Endothelial cell of umbilical vein (primary cell): Measurements from ENCODE around the gene NEK8. TPM values are rescaled to one million over a fixed set of nuclear protein-coding genes. Genes with fewer than 3 reads are reported as not detected.

Experiments
- BruUV-seq: library from RNA; stranded (reverse); fragments of 400-500 nt; replicated peaks from 2 replicates; lab custom pipeline; 2021; lab: Mats Ljungman, UMichigan
- CTCF ChIA-PET: fragments of 300-600, 350-600 bp; sonication (Branson Sonifier 250); formaldehyde crosslinking; loops from one replicate; lab custom pipeline; 2021; ENCODE audit warnings: antibody characterized with exemption, inconsistent platforms; lab: Charles Lee
- POLR2A ChIA-PET: fragments of 300-600, 350-600 bp; sonication (Branson Sonifier 250); formaldehyde crosslinking; loops from one replicate; lab custom pipeline; 2021; ENCODE audit warnings: antibody characterized with exemption, inconsistent platforms; lab: Charles Lee
- DNase-seq: peaks from one replicate; pipeline ENCODE4 v3.0.0-alpha.2; 2011; ENCODE audit warnings: low read depth, low spot score
- FAIRE-seq: peaks from 2 replicates; lab custom pipeline; 2011; peaks lifted over from hg19 to GRCh38; lab: Jason Lieb, UNC
- H2AFZ ChIP-seq: 2 replicates; pipeline ENCODE4 v1.6.0; 2012; ENCODE audit warnings: low read depth, low read length, control low read depth, inconsistent platforms
- H3K27ac ChIP-seq: 2 replicates; pipeline ENCODE4 v1.5.1; 2011; ENCODE audit warnings: low read depth, mild to moderate bottlenecking, control low read depth, low read length, moderate library complexity; ENCODE audit not compliant: insufficient read depth
- H3K27me3 ChIP-seq, 2 experiments: 2 replicates each; pipeline versions ENCODE4 v1.6.0 to v1.6.1; 2011; ENCODE audit warnings: low read length in 2 of 2, mixed read lengths in 1 of 2; ENCODE audit not compliant: control insufficient read depth in 2 of 2, insufficient read depth in 2 of 2
- H3K36me3 ChIP-seq, 2 experiments: 2 replicates in 1 of 2; 3 replicates in 1 of 2; pipeline ENCODE4 v1.5.1; 2011; ENCODE audit warnings: low read length in 2 of 2, mild to moderate bottlenecking in 1 of 2, moderate library complexity in 1 of 2; ENCODE audit not compliant: control insufficient read depth in 2 of 2, insufficient read depth in 2 of 2; ENCODE audit errors: extremely low read depth in 1 of 2
- H3K4me1 ChIP-seq: 3 replicates; pipeline ENCODE4 v1.5.1; 2011; ENCODE audit warnings: mild to moderate bottlenecking, low read length; ENCODE audit not compliant: control insufficient read depth, insufficient read depth; ENCODE audit errors: extremely low read depth
- H3K4me2 ChIP-seq: 2 replicates; pipeline ENCODE4 v1.6.1; 2011; ENCODE audit warnings: low read length, control low read depth, mixed read lengths; ENCODE audit not compliant: insufficient read depth
- H3K4me3 ChIP-seq, 3 experiments: fragments of 200-600 bp in 1 of 3; sonication (generic), shearing (Covaris generic) in 1 of 3; replicated peaks in 1 of 3; 2 replicates each; pipeline ENCODE4 v1.5.1; 2011 to 2016; ENCODE audit warnings: control low read depth in 3 of 3, low read length in 3 of 3, mild to moderate bottlenecking in 2 of 3, inconsistent platforms in 1 of 3, low read depth in 1 of 3, moderate library complexity in 1 of 3; ENCODE audit not compliant: insufficient read depth in 1 of 3
- H3K79me2 ChIP-seq: 2 replicates; pipeline ENCODE4 v1.6.0; 2012; ENCODE audit warnings: low read length, inconsistent platforms; ENCODE audit not compliant: control insufficient read depth, insufficient read depth
- H3K9ac ChIP-seq: replicated peaks from 2 replicates; pipeline ENCODE3; 2011; ENCODE audit warnings: low read length, control low read depth; ENCODE audit not compliant: insufficient read depth; ENCODE audit errors: extremely low read depth
- H3K9me1 ChIP-seq: replicated peaks from 3 replicates; pipeline ENCODE4 v1.6.0; 2011; ENCODE audit warnings: mild to moderate bottlenecking, low read length; ENCODE audit not compliant: control insufficient read depth, insufficient read depth; ENCODE audit errors: extremely low read depth
- H3K9me3 ChIP-seq: replicated peaks from 2 replicates; pipeline ENCODE4 v1.5.1; 2012; ENCODE audit warnings: low read length, inconsistent platforms; ENCODE audit not compliant: control insufficient read depth, insufficient read depth
- H4K20me1 ChIP-seq: replicated peaks from 2 replicates; pipeline ENCODE3; 2011; ENCODE audit warnings: mild to moderate bottlenecking, low read length; ENCODE audit not compliant: control insufficient read depth, insufficient read depth; ENCODE audit errors: extremely low read depth
- EZH2 ChIP-seq: IDR thresholded peaks from 2 replicates; pipeline ENCODE4 v1.6.1; 2012; ENCODE audit warnings: borderline replicate concordance, low read depth, mild to moderate bottlenecking, moderate library complexity, low read length, inconsistent platforms; ENCODE audit not compliant: severe bottlenecking
- FOS ChIP-seq: IDR thresholded peaks from 2 replicates; pipeline ENCODE4 v1.6.1; 2011; ENCODE audit warnings: mild to moderate bottlenecking, low read length, moderate library complexity, borderline replicate concordance; ENCODE audit not compliant: insufficient read depth
- GATA2 ChIP-seq: IDR thresholded peaks from 2 replicates; pipeline ENCODE4 v1.7.0; 2011; ENCODE audit warnings: low read depth, mild to moderate bottlenecking, moderate library complexity, mixed read lengths, low read length; ENCODE audit not compliant: insufficient read length, insufficient read depth
- JUN ChIP-seq: IDR thresholded peaks from 2 replicates; pipeline ENCODE4 v1.6.1; 2011; ENCODE audit warnings: borderline replicate concordance, low read depth; ENCODE audit not compliant: insufficient read length, insufficient read depth
- MYC ChIP-seq: IDR thresholded peaks from one replicate; pipeline ENCODE4 v1.6.1; 2011; ENCODE audit warnings: mild to moderate bottlenecking, low read depth, low read length
- POLR2A ChIP-seq: IDR thresholded peaks from 2 replicates; pipeline ENCODE4 v1.6.1; 2012; ENCODE audit warnings: low read depth, mild to moderate bottlenecking, control low read depth, low read length
- POLR2AphosphoS5 ChIP-seq: IDR thresholded peaks from 2 replicates; pipeline ENCODE4 v1.6.1; 2012; ENCODE audit warnings: low read depth, mild to moderate bottlenecking, control low read depth, low read length, moderate library complexity; ENCODE audit not compliant: insufficient read depth
- dilution Hi-C: fragments of 300-500 bp; cut with MboI; formaldehyde crosslinking; loops from one replicate; pipeline ENCODE4 v1.15.0; 2019; ENCODE audit warnings: low sequenced_read_pairs; ENCODE audit not compliant: extremely low pct_ligation_motif_present
- intact Hi-C: fragments of 100-400 bp; cut with micrococcal nuclease; formaldehyde crosslinking; loops from one replicate; pipeline ENCODE4 v1.10.0; 2022
- polyA plus RNA-seq, 4 experiments: library from polyadenylated mRNA; depleted of rRNA in 3 of 4; stranded (reverse) in 3 of 4; unstranded in 1 of 4; fragments of >200 nt; gene quantifications; 2 replicates each; pipeline versions ENCODE4 v1.2.1 to v1.2.3, GENCODE V29; 2011 to 2012; ENCODE audit warnings: missing spikeins in 1 of 4
- total RNA-seq: library from RNA; stranded (reverse); gene quantifications from 2 replicates; pipeline ENCODE4 v1.2.3, GENCODE V29; 2021
- TF ChIP-seq, protein P1 (sequence below): IDR thresholded peaks from 2 replicates; pipeline ENCODE4 v1.6.1; 2011; ENCODE audit not compliant: insufficient read depth, insufficient read length
- TF ChIP-seq, protein P2 (sequence below), 2 donors: IDR thresholded peaks; 1 replicate in 1 of 2; 2 replicates in 1 of 2; pipeline ENCODE4 v1.5.1; 2011; ENCODE audit warnings: low read length in 2 of 2, mild to moderate bottlenecking in 2 of 2, moderate library complexity in 2 of 2, control low read depth in 1 of 2, inconsistent platforms in 1 of 2, low read depth in 1 of 2; ENCODE audit not compliant: insufficient read depth in 1 of 2; ENCODE audit errors: extremely low read depth in 1 of 2

Gene NEK8
- total and polyA plus RNA-seq, 2 donors (not counting 3 experiments of a cell fraction or from before 2014, with no cell fraction given) = 3.1 to 3.2 TPM

DNA sequence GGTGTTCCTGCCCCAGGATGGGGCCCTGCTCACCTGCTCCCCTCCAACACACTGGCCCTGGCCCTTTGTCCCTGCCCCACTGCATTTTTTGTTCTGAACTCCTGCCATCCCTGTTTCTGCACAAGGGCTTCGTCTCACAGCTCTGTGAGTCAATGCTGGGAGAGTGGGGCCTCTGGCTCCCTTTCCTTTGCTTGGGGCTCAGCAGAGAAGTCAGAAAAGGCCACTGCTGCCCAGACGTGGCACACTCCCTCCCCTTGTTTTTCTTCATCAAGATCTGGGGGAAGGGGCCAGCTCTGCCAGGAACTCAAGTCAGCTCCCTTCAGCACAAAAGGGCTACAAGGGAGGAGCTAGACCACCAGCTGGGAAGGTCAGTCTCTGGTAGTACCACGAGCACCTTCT is 25.8 kb upstream of the NEK8 start:
- H3K79me2 ChIP-seq = no peaks in the 10 kb centered on the region
- no peaks in the 10 kb centered on the region for H3K27me3 ChIP-seq
- no TSS peak for BruUV-seq
- no peak overlapping the region for H3K4me3 ChIP-seq
- intact Hi-C loops = no loop called here
- no peak for FAIRE-seq
- no peak overlapping the region for H3K4me2 ChIP-seq
- H3K36me3 ChIP-seq = peaks cover 15 to 62% of the 10 kb centered on the region in 2 experiments
- no peak overlapping the region for H3K9ac ChIP-seq
- DNase-seq = no peak
- CTCF ChIA-PET = interaction anchor here (1.1 to 1.6 kb wide), 3 partner anchors 8 to 414 kb away, joined by 3 to 10 read pairs (median 4); partner anchors contain the start of gene PROCA1
- dilution Hi-C loops = no loop called here
- POLR2A ChIA-PET = no interaction called here
- H3K27ac ChIP-seq = no peak overlapping the region
- H4K20me1 ChIP-seq = no peaks in the 10 kb centered on the region
- H3K9me3 ChIP-seq = no peaks in the 10 kb centered on the region
- H3K9me1 ChIP-seq = no peaks in the 10 kb centered on the region
- no peak overlapping the region for H2AFZ ChIP-seq
- H3K4me1 ChIP-seq = no peaks in the 10 kb centered on the region
- TF ChIP-seq JUN = no peak
- TF ChIP-seq GATA2 = no peak
- no peak for TF ChIP-seq POLR2AphosphoS5
- no peak for TF ChIP-seq EZH2
- TF ChIP-seq, protein P1, sequence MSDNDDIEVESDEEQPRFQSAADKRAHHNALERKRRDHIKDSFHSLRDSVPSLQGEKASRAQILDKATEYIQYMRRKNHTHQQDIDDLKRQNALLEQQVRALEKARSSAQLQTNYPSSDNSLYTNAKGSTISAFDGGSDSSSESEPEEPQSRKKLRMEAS = no peak
- no peak for TF ChIP-seq FOS
- no peak for TF ChIP-seq MYC
- TF ChIP-seq, protein P2, sequence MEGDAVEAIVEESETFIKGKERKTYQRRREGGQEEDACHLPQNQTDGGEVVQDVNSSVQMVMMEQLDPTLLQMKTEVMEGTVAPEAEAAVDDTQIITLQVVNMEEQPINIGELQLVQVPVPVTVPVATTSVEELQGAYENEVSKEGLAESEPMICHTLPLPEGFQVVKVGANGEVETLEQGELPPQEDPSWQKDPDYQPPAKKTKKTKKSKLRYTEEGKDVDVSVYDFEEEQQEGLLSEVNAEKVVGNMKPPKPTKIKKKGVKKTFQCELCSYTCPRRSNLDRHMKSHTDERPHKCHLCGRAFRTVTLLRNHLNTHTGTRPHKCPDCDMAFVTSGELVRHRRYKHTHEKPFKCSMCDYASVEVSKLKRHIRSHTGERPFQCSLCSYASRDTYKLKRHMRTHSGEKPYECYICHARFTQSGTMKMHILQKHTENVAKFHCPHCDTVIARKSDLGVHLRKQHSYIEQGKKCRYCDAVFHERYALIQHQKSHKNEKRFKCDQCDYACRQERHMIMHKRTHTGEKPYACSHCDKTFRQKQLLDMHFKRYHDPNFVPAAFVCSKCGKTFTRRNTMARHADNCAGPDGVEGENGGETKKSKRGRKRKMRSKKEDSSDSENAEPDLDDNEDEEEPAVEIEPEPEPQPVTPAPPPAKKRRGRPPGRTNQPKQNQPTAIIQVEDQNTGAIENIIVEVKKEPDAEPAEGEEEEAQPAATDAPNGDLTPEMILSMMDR (IDR thresholded peaks at IDR 0.05; ENCODE audit: extremely low read depth in 1 of 2, insufficient read depth in 1 of 2, low read depth in 1 of 2, low read length in 2 of 2) = no peak
- no peak for TF ChIP-seq POLR2A
